ENCODE data around the gene PLEKHA5. TPM values are rescaled to one million over a fixed set of nuclear protein-coding genes. Genes with fewer than 3 reads are reported as not detected.

Gene PLEKHA5
- total RNA-seq, 1 donor from 2014 or later = 232 TPM

DNA sequence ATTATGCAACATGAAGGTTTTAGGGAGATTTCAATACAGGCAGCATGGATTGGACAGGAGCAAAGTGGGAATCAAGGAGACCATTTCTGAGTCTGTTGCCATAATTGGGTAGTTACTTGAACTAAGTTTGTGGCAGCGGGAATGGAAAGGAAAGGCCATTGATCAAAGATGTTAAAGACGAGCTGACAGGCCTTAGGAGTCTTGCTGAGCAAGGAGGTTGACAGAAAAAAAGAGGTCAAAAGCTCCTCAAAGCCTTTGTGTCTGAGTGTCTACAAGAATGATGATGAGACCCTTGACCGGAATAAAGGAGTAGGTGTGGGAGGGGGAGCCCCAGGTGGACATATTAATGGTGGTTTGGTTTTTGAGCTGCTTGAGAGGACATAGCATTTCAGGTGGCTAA is 9.4 kb downstream of the PLEKHA5 start:
- H3K4me1 Mint-ChIP-seq (ENCODE audit: low read depth) = peaks cover 45% of the 10 kb centered on the region
- H3K9me3 Mint-ChIP-seq (ENCODE audit: low read depth) = no peaks in the 10 kb centered on the region
- no peak for DNase-seq (ENCODE audit: low spot score, unreplicated experiment)
- H3K4me3 Mint-ChIP-seq (ENCODE audit: low read depth) = peak overlapping the region; percentile 0
- H3K27ac Mint-ChIP-seq = peak overlapping the region; percentile 1
- H3K36me3 Mint-ChIP-seq (ENCODE audit: insufficient read depth) = peaks cover 43% of the 10 kb centered on the region
- H3K27me3 Mint-ChIP-seq = no peaks in the 10 kb centered on the region
- TF ChIP-seq, protein P1, sequence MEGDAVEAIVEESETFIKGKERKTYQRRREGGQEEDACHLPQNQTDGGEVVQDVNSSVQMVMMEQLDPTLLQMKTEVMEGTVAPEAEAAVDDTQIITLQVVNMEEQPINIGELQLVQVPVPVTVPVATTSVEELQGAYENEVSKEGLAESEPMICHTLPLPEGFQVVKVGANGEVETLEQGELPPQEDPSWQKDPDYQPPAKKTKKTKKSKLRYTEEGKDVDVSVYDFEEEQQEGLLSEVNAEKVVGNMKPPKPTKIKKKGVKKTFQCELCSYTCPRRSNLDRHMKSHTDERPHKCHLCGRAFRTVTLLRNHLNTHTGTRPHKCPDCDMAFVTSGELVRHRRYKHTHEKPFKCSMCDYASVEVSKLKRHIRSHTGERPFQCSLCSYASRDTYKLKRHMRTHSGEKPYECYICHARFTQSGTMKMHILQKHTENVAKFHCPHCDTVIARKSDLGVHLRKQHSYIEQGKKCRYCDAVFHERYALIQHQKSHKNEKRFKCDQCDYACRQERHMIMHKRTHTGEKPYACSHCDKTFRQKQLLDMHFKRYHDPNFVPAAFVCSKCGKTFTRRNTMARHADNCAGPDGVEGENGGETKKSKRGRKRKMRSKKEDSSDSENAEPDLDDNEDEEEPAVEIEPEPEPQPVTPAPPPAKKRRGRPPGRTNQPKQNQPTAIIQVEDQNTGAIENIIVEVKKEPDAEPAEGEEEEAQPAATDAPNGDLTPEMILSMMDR (IDR thresholded peaks at IDR 0.05; ENCODE audit: unreplicated experiment) = no peak

DNA sequence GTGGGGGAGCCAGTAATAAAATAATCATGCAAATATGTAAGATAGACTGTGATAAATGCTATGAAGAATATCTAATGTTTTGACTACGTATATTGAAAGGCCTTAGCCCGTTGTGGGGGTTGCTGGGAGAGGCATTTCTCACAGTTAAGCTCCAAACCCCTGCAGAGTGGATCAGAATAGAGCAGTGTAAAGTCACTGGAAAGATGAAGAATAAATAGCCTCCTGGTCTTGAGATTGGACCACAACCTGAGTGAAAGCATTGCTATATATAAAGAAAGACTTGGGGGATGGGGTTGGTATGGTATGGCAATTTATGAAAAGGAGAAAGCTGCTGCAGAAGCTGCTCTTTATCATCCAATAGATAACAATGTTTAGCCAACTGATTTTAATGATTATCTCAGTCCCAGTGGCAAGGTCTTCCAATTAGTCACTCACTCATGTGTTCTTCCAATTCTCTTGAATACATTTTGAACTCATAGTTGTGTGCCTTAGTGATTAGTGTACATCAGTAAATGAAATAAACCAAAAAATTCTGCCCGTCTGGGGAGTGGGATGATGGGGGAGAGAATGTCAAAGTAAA is 10.2 kb downstream of the PLEKHA5 start:
- Mint-ChIP-seq H3K9me3 (ENCODE audit: low read depth) (no peaks in the 10 kb centered on the region), H3K27me3 (no peaks in the 10 kb centered on the region), H3K36me3 (ENCODE audit: insufficient read depth) (peaks cover 47% of the 10 kb centered on the region), H3K4me3 (ENCODE audit: low read depth) (no peak overlapping the region), H3K27ac (no peak overlapping the region), H3K4me1 (ENCODE audit: low read depth) (peaks cover 46% of the 10 kb centered on the region)
- DNase-seq (ENCODE audit: low spot score, unreplicated experiment) = no peak
- TF ChIP-seq, protein P1 (IDR thresholded peaks at IDR 0.05; ENCODE audit: unreplicated experiment) = no peak

DNA sequence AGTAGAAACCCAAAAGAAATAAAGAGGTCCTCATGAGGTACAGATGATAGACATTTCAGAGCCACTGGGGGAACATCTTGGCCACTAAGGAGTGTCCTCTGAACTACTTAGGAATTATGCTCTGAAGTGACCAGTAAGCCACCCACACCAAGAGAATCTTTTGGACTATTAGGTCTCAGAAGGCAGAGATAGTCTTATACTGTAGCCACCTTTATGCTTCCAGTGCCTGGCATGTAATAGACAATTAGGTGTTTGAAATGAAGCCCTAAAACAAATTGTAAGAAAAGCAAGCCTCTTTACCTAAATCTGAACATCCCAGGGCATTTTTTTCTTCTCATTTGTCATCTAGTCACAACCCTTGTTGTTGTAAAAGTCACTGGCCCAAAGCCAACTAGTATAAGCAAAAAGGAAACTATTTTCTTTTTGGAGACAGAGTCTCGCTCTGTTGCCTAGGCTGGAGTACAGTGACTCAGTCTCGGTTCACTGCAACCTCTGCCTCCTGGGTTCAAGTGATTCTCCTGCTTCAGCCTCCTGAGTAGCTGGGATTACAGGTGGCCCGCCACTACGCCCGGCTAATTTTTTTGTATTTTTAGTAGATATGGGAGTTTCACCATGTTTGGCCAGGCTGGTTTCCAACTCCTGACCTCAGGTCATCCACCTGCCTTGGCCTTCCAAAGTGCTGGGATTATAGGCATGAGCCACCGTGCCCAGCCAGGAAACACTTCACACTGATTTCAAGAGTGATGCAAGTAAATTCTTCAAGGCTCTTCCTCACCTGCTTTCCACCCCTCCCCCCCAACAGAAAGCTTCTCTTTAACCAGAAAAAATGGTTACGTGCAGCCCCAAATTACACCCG is 11.1 kb downstream of the PLEKHA5 start:
- no peak for DNase-seq (ENCODE audit: low spot score, unreplicated experiment)
- Mint-ChIP-seq H3K4me3 (ENCODE audit: low read depth) (no peak overlapping the region), H3K36me3 (ENCODE audit: insufficient read depth) (peaks cover 40% of the 10 kb centered on the region), H3K27me3 (no peaks in the 10 kb centered on the region), H3K4me1 (ENCODE audit: low read depth) (peaks cover 42% of the 10 kb centered on the region), H3K9me3 (ENCODE audit: low read depth) (no peaks in the 10 kb centered on the region), H3K27ac (peak overlapping the region; percentile 58)
- TF ChIP-seq, protein P1 (IDR thresholded peaks at IDR 0.05; ENCODE audit: unreplicated experiment) = no peak

DNA sequence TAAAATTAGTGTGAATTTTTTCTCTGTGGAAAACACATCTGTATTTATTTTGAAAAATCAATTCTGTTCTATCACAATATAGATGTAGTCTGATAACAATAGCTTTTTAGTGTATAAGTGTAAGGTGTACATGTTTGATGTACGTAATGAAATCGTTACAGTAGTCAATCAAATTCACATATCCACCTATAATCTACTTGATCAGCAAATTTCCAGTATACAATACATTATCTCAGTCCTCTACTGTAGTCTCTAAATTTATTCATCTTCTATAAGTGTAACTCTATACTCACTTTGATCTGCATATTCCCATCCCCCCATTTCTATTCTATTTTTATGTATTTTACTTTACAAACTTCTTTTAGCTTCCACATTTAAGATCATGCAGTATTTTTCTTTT is 13.0 kb downstream of the PLEKHA5 start:
- TF ChIP-seq, protein P1 (IDR thresholded peaks at IDR 0.05; ENCODE audit: unreplicated experiment) = no peak
- H3K4me3 Mint-ChIP-seq (ENCODE audit: low read depth) = no peak overlapping the region
- no peak for DNase-seq (ENCODE audit: low spot score, unreplicated experiment)
- peaks cover 41% of the 10 kb centered on the region for H3K36me3 Mint-ChIP-seq (ENCODE audit: insufficient read depth)
- peaks cover 38% of the 10 kb centered on the region for H3K4me1 Mint-ChIP-seq (ENCODE audit: low read depth)
- H3K27me3 Mint-ChIP-seq = no peaks in the 10 kb centered on the region
- no peak overlapping the region for H3K27ac Mint-ChIP-seq
- no peaks in the 10 kb centered on the region for H3K9me3 Mint-ChIP-seq (ENCODE audit: low read depth)

DNA sequence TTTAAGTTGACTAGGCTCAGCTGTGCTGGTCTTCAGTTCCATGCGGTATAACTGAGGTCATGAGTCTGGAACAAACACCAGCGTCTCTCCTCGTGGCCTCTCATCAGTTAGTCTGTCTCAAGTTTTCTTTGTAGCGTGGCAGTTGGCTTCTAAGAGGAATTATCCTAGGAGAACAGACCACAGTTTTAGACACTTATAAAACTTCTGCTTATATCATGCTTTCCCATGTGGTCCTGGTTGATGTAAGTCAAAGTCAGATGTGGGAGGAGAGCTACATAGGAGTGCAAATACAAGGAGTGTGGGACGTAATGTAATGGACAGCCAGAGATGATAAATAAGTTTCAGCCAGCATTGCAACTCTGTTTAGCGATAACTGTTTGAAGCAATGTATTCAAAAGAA is 14.8 kb downstream of the PLEKHA5 start:
- Mint-ChIP-seq H3K4me3 (ENCODE audit: low read depth) (no peak overlapping the region), H3K27ac (peak overlapping the region; percentile 2), H3K9me3 (ENCODE audit: low read depth) (peaks cover 2% of the 10 kb centered on the region), H3K4me1 (ENCODE audit: low read depth) (peaks cover 23% of the 10 kb centered on the region), H3K36me3 (ENCODE audit: insufficient read depth) (peaks cover 38% of the 10 kb centered on the region), H3K27me3 (no peaks in the 10 kb centered on the region)
- no peak for DNase-seq (ENCODE audit: low spot score, unreplicated experiment)
- TF ChIP-seq, protein P1 (IDR thresholded peaks at IDR 0.05; ENCODE audit: unreplicated experiment) = no peak
